Umbilical cord (tissue), 2 donors: ENCODE measurements around the gene UBE2J1. TPM values are rescaled to one million over a fixed set of nuclear protein-coding genes. Genes with fewer than 3 reads are reported as not detected.
"Not testable (repeated sequence)": the region's sequence is repeated elsewhere in the genome, so short reads cannot be mapped to it uniquely, and the experiment has no call there.

Experiments used
- DNase-seq: peaks from one replicate; pipeline ENCODE4 v3.0.0-alpha.2; 2015; ENCODE audit warnings: low spot score
- total RNA-seq: library from RNA; depleted of rRNA; stranded (reverse); fragments of >200 nt; gene quantifications from one replicate; pipeline ENCODE4 v1.2.3, GENCODE V29; 2014; ENCODE audit warnings: low replicate concordance; ENCODE audit not compliant: insufficient read depth

Gene UBE2J1
- 42.6 TPM for total RNA-seq

GRCh38 chr6:89352278-89353117 lies at the start of gene UBE2J1:
Gene UBE2J1, minus strand, starts transcription at chr6:89352722. Its CDS starts 153 bp downstream, at chr6:89352569.
- DNase-seq: peak; percentile 96

GRCh38 chr6:89400912-89401399 lies 48.4 kb upstream of the UBE2J1 start:
- DNase-seq: no peak

- no peak for DNase-seq
Observed at GRCh38 chr6:89400050-89400449, 47.5 kb upstream of the UBE2J1 start.

- no peak for DNase-seq
Observed at GRCh38 chr6:89398762-89399525, 46.4 kb upstream of the UBE2J1 start.

GRCh38 chr6:89397884-89398283 lies 45.4 kb upstream of the UBE2J1 start:
- not testable (repeated sequence) for DNase-seq

- no peak for DNase-seq
Observed at GRCh38 chr6:89393659-89394058, 41.1 kb upstream of the UBE2J1 start.

- no peak for DNase-seq
Observed at GRCh38 chr6:89392823-89393222, 40.3 kb upstream of the UBE2J1 start.

- DNase-seq: no peak
Observed at GRCh38 chr6:89388846-89389245, 36.3 kb upstream of the UBE2J1 start.

GRCh38 chr6:89387516-89388201 lies 35.1 kb upstream of the UBE2J1 start:
- DNase-seq: no peak

GRCh38 chr6:89386917-89387491 lies 34.5 kb upstream of the UBE2J1 start:
- no peak for DNase-seq

- DNase-seq: no peak
Observed at GRCh38 chr6:89385846-89386245, 33.3 kb upstream of the UBE2J1 start.

GRCh38 chr6:89385156-89385667 lies 32.7 kb upstream of the UBE2J1 start:
- peak; percentile 41 for DNase-seq

GRCh38 chr6:89381031-89381430 lies 28.5 kb upstream of the UBE2J1 start:
- no peak for DNase-seq

- DNase-seq: no peak
Observed at GRCh38 chr6:89379281-89379680, 26.8 kb upstream of the UBE2J1 start.

GRCh38 chr6:89378628-89379027 lies 26.1 kb upstream of the UBE2J1 start:
- no peak for DNase-seq

GRCh38 chr6:89375427-89376267 lies 23.1 kb upstream of the UBE2J1 start:
- DNase-seq: peak; percentile 12

- no peak for DNase-seq
Observed at GRCh38 chr6:89372506-89372901, 20.0 kb upstream of the UBE2J1 start.

- DNase-seq: peak; percentile 63
Observed at GRCh38 chr6:89371849-89372505, 19.5 kb upstream of the UBE2J1 start.

GRCh38 chr6:89368999-89369398 lies 16.5 kb upstream of the UBE2J1 start:
- peak; percentile 56 for DNase-seq

GRCh38 chr6:89368107-89368506 lies 15.6 kb upstream of the UBE2J1 start:
- DNase-seq: peak; percentile 78
